Heart left ventricle (tissue), 16 donors: ENCODE results near the gene KCNH8. TPM values are rescaled to one million over a fixed set of nuclear protein-coding genes. Genes with fewer than 3 reads are reported as not detected.

Experiments used
- ATAC-seq, 4 donors: fragments of 200-7000 bp; cut with Tn5 transposase; one replicate each; pipeline ENCODE4 v1.9.1; 2020 to 2022; ENCODE audit warnings: moderate library complexity in 4 of 4, mild to moderate bottlenecking in 3 of 4, moderate number of reproducible peaks in 1 of 4
- DNase-seq, 5 donors: peaks; one replicate each; pipeline ENCODE4 v3.0.0-alpha.2; 2020
- H3K27ac ChIP-seq, 12 donors: fragments of 200-600 bp; sonication (generic) in 4 of 12; one replicate each; pipeline versions ENCODE4 v1.5.0 to v1.8.0; 2016 to 2022; ENCODE audit warnings: mild to moderate bottlenecking in 2 of 12
- H3K27me3 ChIP-seq, 9 donors: fragments of 200-600 bp; sonication (generic) in 2 of 9; one replicate each; pipeline versions ENCODE4 v1.5.1 to v1.8.0; 2016 to 2022; ENCODE audit warnings: mild to moderate bottlenecking in 3 of 9
- H3K36me3 ChIP-seq, 9 donors: fragments of 200-600 bp; sonication (generic) in 2 of 9; one replicate each; pipeline versions ENCODE4 v1.5.0 to v1.8.0; 2018 to 2022; ENCODE audit warnings: mild to moderate bottlenecking in 2 of 9
- H3K4me1 ChIP-seq, 12 donors: fragments of 200-600 bp; sonication (generic) in 4 of 12; one replicate each; pipeline versions ENCODE4 v1.5.0 to v1.8.0; 2016 to 2022; ENCODE audit warnings: mild to moderate bottlenecking in 3 of 12
- H3K4me3 ChIP-seq, 12 donors: fragments of 200-600 bp; sonication (generic) in 4 of 12; one replicate each; pipeline versions ENCODE4 v1.5.0 to v1.8.0; 2017 to 2022; ENCODE audit warnings: mild to moderate bottlenecking in 9 of 12, moderate library complexity in 4 of 12
- H3K9me3 ChIP-seq, 12 donors: fragments of 200-600 bp; sonication (generic) in 4 of 12; one replicate each; pipeline versions ENCODE4 v1.5.0 to v1.8.0; 2016 to 2022; ENCODE audit warnings: mild to moderate bottlenecking in 1 of 12
- POLR2A ChIP-seq, 2 donors: fragments of 450-650 bp; IDR thresholded peaks; one replicate each; pipeline ENCODE4 v1.6.1; 2017; ENCODE audit warnings: antibody characterized with exemption in 2 of 2, mild to moderate bottlenecking in 2 of 2, moderate library complexity in 2 of 2
- WGBS, 4 donors: extraction: QIAGEN DNeasy Blood & Tissue Kit in 2 of 4; methylation state at CpG; one replicate each; pipeline versions ENCODE4 v1.1.5 to v1.1.7; 2013 to 2018; 5-methylcytosine and 5-hydroxymethylcytosine counted together
- intact Hi-C, 10 donors: fragments of 100-400 bp; cut with DNase I; formaldehyde crosslinking; loops; one replicate each; pipeline versions ENCODE4 v1.11.1 to v1.14.2; 2022
- polyA plus RNA-seq, 2 donors: library from polyadenylated mRNA; stranded (reverse); fragments of 200-250 nt; gene quantifications; one replicate each; pipeline ENCODE4 v1.2.3, GENCODE V29; 2013
- total RNA-seq, 9 donors: library from RNA; depleted of rRNA in 2 of 9; stranded (reverse); fragments of >200 nt in 2 of 9; fragmentation: NEBNext Ultra II Directional in 3 of 9; extraction: Animal tissue kit (Norgen Biotek cat#: 25700) in 3 of 9; gene quantifications; one replicate each; pipeline versions ENCODE4 v1.1.0 to v1.2.4, GENCODE V29; 2016 to 2023
- TF ChIP-seq, protein P1 (sequence below), 12 donors: fragments of 200-600 bp; sonication (generic) in 4 of 12; IDR thresholded peaks; one replicate each; pipeline versions ENCODE4 v1.5.0 to v1.8.0; 2018 to 2022; ENCODE audit warnings: antibody characterized with exemption in 12 of 12, mild to moderate bottlenecking in 5 of 12
- donor health status: ischemic (EF 13 %, LVEDD 7.1; RV severe dilation, severe dysfunction).
- donor health status: healthy with polysubstance abuse.
- donor health status: DM: no; HTN: yes; CAD: no.
- donor health status: DM: no; HTN: no; CAD: no.
- donor health status: ischemic (EF 25% LVEDD 6.9; RV normal size, moderate dysfunction).
- donor health status: ischemic (EF 25% LVEDD 5.7; RV mildly dilated, moderate dysfunction).
- donor health status: healthy.
- donor health status: DM: yes; HTN: yes; CAD: no.
- donor health status: ischemic (EF 35%, LVEDD 5.7; RV mildly dilated, moderate dysfunction).
- donor health status: nonischemic (EF 11% LVEDD 7.7; RV severe dilation, severe dysfunction).
- donor health status: DM: yes; HTN: yes; CAD: no.
- donor health status: PGD.
- donor health status: ischemic (EF 29% LVEDD 5.4; RV normal size, mild dysfunction).
- donor health status: nonischemic (EF 23%, LVEDD 6.1; RV moderate dilation, normal function).

Gene KCNH8
- total and polyA plus RNA-seq, 11 donors: 0.04 to 0.20 (median 0.07) TPM; not detected in 7

DNA sequence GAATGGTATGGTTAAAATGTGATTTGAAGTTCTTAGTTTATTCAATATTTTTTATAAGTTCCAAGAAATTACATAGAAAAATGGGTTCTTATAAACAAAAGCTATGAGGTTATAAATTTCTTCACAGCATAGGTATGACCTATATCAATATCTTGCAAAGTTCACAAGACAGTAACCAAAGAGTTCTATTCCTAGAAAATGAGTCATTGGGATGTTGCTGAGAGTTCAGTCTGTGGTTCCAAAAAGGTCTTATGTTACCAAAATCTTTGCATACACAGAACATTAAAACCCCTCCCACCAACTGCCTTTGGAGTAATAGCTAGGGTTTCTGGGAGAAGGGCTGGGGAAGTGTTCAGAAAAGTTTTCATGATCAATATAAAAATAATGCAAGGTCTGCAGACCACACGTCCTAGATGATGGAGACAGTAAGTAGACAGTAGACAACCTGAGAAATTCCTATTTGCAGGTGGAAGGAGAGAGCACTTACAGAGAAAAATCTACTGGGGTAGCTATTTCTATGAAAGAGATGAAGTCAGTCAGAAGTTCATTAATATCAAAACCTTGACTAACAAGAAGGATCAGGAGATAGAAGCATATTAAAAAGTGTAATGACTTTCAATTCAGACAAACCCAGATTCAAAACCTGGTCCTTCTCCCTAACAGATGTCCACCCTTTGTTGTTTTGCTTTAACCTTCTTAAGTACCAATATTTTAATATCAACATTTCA lies 279.3 kb downstream of the KCNH8 start:
- 53 to 64% (median 61%) methylated on average over 1 of the region's 1 CpG for WGBS, 4 donors
- ATAC-seq: no peak

DNA sequence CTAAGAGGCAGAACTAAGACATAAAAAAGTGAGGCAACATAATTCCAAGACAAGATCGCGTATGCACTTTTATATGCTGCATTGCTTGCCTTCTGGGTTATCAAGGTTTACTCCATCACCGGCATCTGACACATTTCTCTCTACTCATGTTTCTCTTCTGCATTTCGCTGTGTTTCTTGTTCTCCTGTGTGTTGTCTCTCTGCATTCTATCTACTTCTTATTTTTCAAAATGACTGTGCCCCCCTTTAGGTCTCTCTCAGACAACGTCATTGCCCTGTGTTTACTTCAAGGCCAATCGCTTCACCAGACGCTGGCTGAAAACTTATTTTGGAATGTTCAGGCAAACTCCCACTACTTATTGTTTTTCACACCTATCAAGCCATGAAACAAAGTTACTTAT lies 280.4 kb downstream of the KCNH8 start:
- Histone ChIP-seq H3K36me3 (no peaks in the 10 kb centered on the region), H3K27ac (no peak overlapping the region), H3K4me1 (peaks cover 0 to 10% (median 0%) of the 10 kb centered on the region in 12 donors), H3K27me3 (no peaks in the 10 kb centered on the region), H3K9me3 (peaks cover 0 to 6% (median 0%) of the 10 kb centered on the region in 12 donors), H3K4me3 (no peak overlapping the region)
- no peak for ATAC-seq
- TF ChIP-seq, protein P1, sequence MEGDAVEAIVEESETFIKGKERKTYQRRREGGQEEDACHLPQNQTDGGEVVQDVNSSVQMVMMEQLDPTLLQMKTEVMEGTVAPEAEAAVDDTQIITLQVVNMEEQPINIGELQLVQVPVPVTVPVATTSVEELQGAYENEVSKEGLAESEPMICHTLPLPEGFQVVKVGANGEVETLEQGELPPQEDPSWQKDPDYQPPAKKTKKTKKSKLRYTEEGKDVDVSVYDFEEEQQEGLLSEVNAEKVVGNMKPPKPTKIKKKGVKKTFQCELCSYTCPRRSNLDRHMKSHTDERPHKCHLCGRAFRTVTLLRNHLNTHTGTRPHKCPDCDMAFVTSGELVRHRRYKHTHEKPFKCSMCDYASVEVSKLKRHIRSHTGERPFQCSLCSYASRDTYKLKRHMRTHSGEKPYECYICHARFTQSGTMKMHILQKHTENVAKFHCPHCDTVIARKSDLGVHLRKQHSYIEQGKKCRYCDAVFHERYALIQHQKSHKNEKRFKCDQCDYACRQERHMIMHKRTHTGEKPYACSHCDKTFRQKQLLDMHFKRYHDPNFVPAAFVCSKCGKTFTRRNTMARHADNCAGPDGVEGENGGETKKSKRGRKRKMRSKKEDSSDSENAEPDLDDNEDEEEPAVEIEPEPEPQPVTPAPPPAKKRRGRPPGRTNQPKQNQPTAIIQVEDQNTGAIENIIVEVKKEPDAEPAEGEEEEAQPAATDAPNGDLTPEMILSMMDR (IDR thresholded peaks at IDR 0.05): no peak
- 88 to 92% (median 90%) methylated on average over 7 of the region's 7 CpGs for WGBS, 4 donors
- DNase-seq: no peak
- intact Hi-C loops: no loop called here

More for the DNA sequence above, 279.3 kb downstream of the KCNH8 start:
- peaks cover 0 to 6% (median 0%) of the 10 kb centered on the region in 12 donors for H3K9me3 ChIP-seq
- peaks cover 0 to 4% (median 0%) of the 10 kb centered on the region in 12 donors for H3K4me1 ChIP-seq
- no peak overlapping the region for H3K4me3 ChIP-seq
- intact Hi-C loops: no loop called here
- H3K36me3 ChIP-seq: no peaks in the 10 kb centered on the region
- no peak overlapping the region for H3K27ac ChIP-seq
- H3K27me3 ChIP-seq: no peaks in the 10 kb centered on the region
- DNase-seq: no peak
- TF ChIP-seq, protein P1 (IDR thresholded peaks at IDR 0.05): no peak
- no peak for TF ChIP-seq POLR2A (IDR thresholded peaks at IDR 0.05)

DNA sequence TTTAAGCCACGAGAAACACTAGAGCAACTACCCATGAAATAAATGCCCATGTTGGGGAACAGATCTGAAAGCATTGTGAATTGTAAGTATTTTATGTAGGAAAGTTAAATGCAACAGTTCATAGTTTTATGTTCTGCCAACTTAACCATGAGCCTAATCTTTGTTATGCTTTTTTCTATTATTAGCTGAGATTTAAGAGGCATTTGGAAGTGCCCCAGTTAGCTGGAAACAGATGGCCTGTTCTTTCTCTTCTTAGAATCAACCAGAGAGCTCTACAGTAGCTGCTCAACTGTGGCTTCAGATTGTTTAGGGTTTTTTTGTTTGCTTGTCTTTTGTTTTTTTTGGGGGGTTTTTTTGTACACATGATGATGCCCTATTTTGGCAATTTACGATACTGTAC lies 284.4 kb downstream of the KCNH8 start:
- Histone ChIP-seq H3K4me1 (peaks cover 0 to 10% (median 0%) of the 10 kb centered on the region in 12 donors), H3K36me3 (no peaks in the 10 kb centered on the region), H3K9me3 (peaks cover 0 to 6% (median 0%) of the 10 kb centered on the region in 12 donors), H3K27ac (peak overlapping the region in 9 of 12 donors; percentile 13 to 75 (median 51)), H3K27me3 (no peaks in the 10 kb centered on the region), H3K4me3 (no peak overlapping the region)
- 59 to 70% (median 63%) methylated on average over 2 of the region's 2 CpGs for WGBS, 4 donors
- DNase-seq: peak in 1 of 5 donors; percentile 17
- ATAC-seq: peak; percentile 67 to 88 (median 81)
- intact Hi-C loops: no loop called here
- TF ChIP-seq, protein P1 (IDR thresholded peaks at IDR 0.05): no peak
- no peak for TF ChIP-seq POLR2A (IDR thresholded peaks at IDR 0.05)

DNA sequence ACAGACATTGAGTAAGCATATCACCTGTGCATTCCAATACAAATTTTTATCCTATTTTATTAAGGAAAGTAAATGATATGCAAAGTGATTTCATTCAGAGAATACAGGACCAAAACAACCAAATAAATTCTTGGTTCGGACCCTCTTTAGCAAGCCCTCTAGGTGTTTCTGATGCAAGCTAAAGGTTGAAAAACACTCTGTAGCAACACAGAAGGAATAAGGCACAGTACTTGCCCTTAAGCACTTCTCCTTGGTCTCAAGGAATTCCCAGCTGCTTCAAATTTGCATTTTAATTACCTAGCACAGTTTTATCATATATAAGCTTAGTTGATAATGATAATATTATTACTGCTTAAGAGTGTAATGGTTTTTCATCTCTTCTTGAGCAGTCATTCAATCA lies 288.4 kb downstream of the KCNH8 start:
- Histone ChIP-seq H3K4me1 (peaks cover 0 to 10% (median 0%) of the 10 kb centered on the region in 12 donors), H3K4me3 (no peak overlapping the region), H3K27ac (no peak overlapping the region), H3K9me3 (no peaks in the 10 kb centered on the region), H3K27me3 (no peaks in the 10 kb centered on the region), H3K36me3 (no peaks in the 10 kb centered on the region)
- WGBS, 4 donors: 69 to 89% (median 75%) methylated on average over 1 of the region's 1 CpG
- TF ChIP-seq, protein P1 (IDR thresholded peaks at IDR 0.05): no peak
- TF ChIP-seq POLR2A (IDR thresholded peaks at IDR 0.05): no peak
- no peak for DNase-seq
- ATAC-seq: no peak
- intact Hi-C loops: no loop called here
